HG03095 (cell line): ENCODE data around the gene BMP7.
"Not testable (repeated sequence)": the region's sequence is repeated elsewhere in the genome, so short reads cannot be mapped to it uniquely, and the experiment has no call there.

Experiments used
- ATAC-seq: cut with Tn5 transposase; IDR thresholded peaks from one replicate; pipeline ENCODE4 v1.9.1; 2021; ENCODE audit warnings: moderate library complexity; ENCODE audit not compliant: unreplicated experiment

BMP7 gene

GRCh38 chr20:57175397-57176010, 90.9 kb downstream of the BMP7 start:
- no peak for ATAC-seq

- no peak for ATAC-seq
Measured at GRCh38 chr20:57174737-57175136, 91.7 kb downstream of the BMP7 start.

- ATAC-seq = no peak
Measured at GRCh38 chr20:57173986-57174385, 92.5 kb downstream of the BMP7 start.

- no peak for ATAC-seq
Measured at GRCh38 chr20:57173041-57173440, 93.4 kb downstream of the BMP7 start.

- no peak for ATAC-seq
Measured at GRCh38 chr20:57170343-57170742, 96.1 kb downstream of the BMP7 start.

GRCh38 chr20:57169162-57169561, 97.3 kb downstream of the BMP7 start:
- ATAC-seq = no peak

- ATAC-seq = no peak
Measured at GRCh38 chr20:57167971-57168701, 98.3 kb downstream of the BMP7 start.

- ATAC-seq = no peak
Measured at GRCh38 chr20:57167292-57167655, 99.2 kb downstream of the BMP7 start.

DNA sequence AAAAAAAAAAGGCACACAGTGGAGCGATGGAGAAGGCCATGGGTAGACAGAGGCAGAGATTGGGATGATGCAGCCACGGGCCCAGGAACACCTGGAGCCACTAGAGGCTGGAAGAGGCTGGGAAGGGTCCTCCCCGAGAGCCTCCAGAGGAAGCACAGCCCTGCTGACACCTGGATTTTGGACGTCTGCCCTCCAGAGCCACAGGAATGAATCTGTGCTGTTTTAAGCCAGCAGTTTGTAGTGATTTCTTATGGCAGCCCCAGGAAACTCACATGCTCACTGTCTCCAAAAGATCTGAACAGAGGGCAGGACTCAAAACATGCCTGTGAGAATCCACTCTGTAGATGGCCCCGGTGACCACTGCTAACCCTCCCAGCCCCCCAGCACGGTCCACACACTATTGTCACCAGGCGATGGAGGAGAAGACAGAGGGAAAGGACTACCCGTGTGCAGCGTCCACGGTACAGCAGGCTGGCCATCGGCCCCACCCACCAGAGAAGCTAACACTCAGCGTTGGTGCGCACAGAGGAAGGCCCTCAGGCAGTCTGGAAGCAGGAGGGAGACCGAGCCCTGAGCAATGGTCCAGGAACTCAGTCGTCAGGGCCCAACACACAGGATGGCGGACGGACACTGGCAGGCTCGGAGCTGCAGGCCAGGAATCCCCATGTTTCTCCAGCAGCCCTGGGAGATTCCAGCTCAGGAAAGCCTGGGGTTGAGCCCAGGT, 99.7 kb downstream of the BMP7 start:
- ATAC-seq = no peak

- ATAC-seq = no peak
Measured at GRCh38 chr20:57165427-57166004, 100.9 kb downstream of the BMP7 start.

DNA sequence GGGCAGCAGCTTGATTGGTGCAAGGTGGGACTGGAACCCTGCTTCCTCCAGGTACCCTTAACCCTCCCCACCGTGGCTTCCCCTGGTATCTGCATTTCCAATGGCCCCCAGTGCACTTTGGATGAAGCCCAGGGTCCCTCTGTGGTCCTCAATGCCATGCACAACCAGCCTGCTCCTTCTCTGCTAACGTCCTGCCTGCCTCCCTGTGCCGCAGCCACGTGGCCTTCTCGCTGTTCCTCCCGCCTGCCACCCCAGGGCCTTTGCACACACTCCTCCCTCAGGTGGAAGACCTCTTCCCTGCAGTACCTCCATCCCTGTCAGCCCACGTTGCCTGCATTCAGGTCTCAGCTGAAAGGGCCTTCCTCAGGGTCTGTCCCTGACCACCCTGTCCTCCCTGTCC, 101.6 kb downstream of the BMP7 start:
- no peak for ATAC-seq

GRCh38 chr20:57163041-57163440, 103.4 kb downstream of the BMP7 start:
- no peak for ATAC-seq

GRCh38 chr20:57162362-57162652, 104.1 kb downstream of the BMP7 start:
- no peak for ATAC-seq

DNA sequence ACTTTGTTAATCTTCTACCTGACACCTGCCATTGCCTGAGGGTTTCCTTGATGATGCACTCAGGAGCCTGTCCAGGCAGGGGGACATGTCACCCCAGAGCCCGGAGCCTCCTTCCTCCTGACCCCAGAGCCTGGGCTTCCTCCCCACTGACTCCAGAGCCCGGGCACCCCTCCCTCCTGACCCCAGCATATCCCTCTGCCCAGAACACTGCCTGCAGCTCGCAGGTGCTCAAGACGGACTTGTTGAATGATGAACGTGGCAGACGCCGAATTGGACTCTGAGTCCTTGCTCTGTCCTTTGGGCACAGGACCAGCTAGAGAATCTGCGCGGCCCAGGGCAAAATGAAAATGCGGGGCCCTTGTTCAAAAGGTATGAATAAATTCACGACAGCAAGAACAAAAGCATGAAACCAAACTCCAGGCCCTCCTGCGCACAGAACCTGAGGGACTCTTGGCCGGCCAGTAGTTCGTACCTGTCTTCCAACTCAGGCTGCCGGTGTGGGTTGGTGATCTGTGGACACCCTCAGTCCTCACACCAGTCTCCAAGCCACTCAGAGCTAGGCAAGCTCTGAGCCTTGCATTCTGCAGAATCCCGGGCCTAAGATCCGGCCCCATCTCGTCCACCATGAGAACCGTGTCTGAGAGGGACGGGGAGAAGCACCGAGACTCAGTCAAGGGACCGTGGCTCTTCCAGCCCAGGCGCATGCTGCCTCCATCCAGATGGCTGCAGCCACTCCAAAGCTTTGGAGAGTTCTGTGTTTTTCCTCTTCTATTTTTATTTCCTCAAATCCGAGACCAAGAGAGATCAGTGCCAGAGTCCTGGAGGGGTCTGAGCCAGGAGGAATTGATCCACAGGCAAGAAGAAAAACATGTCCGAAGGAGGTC, 104.7 kb downstream of the BMP7 start:
- ATAC-seq = no peak

DNA sequence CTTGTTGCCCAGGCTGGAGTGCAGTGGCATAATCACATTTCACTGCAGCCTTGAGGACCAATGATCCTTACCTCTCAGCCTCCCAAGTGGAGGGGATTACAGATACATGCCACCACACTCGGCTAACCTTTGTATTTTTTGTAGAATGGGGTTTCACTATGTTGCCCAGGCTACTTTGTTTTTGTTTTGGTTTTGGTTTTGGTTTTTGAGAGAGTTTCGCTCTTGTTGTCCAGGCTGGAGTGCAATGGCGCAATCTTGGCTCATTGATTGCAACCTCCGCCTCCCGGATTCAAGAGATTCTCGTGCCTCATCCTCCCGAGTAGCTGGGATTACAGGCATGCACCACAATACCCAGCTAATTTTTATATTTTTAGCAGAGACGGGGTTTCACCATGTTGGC, 105.5 kb downstream of the BMP7 start:
- ATAC-seq = no peak

GRCh38 chr20:57159945-57160610, 106.4 kb downstream of the BMP7 start:
- ATAC-seq = no peak

- ATAC-seq = no peak
Measured at GRCh38 chr20:57159193-57159851, 107.1 kb downstream of the BMP7 start.

DNA sequence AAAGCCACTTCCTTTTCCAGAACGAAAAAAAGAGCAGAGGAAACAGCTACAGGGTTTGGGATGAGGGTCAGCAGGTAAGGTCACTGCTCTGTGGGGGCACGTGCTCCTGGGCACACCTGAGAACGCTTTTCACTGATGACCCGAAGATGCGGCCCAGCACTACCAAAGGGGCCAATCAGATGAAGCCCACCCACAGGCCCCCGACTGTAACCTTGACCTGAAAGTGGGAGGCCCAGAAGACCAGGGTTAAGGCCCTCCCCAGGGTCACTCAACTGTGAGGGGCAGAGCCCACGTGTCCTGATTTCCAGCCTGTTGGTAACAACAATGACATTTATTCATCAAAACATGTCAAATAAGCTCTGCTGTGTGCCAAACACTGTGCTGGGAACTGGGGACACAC, 108.0 kb downstream of the BMP7 start:
- no peak for ATAC-seq

GRCh38 chr20:57157787-57158186, 108.7 kb downstream of the BMP7 start:
- ATAC-seq = not testable (repeated sequence)

DNA sequence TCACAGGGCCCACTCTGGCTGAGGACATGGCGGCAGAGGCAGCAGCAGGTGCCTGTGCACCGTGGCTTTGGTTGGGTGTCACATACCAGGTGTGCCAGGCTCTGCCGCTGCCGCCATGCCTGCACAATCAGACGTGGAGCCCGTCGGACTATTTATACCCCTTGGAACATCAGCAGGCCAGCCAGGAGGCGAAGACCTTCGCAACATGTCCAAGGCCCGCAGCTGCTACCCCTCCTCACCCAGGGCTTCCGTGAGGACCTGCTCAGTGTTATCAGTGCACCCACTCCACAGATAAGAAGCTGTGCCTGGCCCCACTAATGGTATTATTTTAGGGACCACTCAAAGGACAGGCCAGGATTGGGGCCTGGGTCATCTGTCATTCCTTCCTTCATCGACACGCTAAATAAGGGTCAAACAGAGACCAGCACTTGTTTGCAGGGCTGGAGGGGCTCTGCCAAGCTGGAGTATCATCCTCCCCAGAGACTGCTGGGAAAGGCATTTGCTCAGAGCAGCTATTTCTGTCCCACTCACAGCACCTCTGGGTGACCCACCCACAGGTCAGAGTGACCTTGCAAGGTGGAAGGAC, 109.2 kb downstream of the BMP7 start:
- no peak for ATAC-seq
